GM10248 (cell line): ENCODE measurements around the gene MRGPRX2.

ENCODE experiments used
- CTCF ChIA-PET: fragments of 300-600 bp; sonication (Branson Sonifier 250); formaldehyde crosslinking; extraction: SDS; loops from one replicate; lab custom pipeline; 2021; ENCODE audit warnings: antibody characterized with exemption; lab: Yijun Ruan, JAX
- POLR2A ChIA-PET: fragments of 350-650 bp; sonication (Branson Sonifier 250); formaldehyde crosslinking; extraction: SDS; loops from one replicate; lab custom pipeline; 2020; ENCODE audit warnings: antibody characterized with exemption; lab: Yijun Ruan, JAX
- DNase-seq: peaks from one replicate; pipeline ENCODE4 v3.0.0; 2012; ENCODE audit errors: extremely low spot score
- CTCF ChIP-seq: IDR thresholded peaks from 2 replicates; pipeline ENCODE4 v1.5.1; 2012; ENCODE audit warnings: mild to moderate bottlenecking, low read depth; ENCODE audit errors: extremely low read depth, missing control alignments, control extremely low read depth

MRGPRX2 gene

GRCh38 chr11:19080579-19080993, 20.1 kb upstream of the MRGPRX2 start:
- no peak for TF ChIP-seq CTCF
- DNase-seq = no peak
- POLR2A ChIA-PET = no interaction called here
- CTCF ChIA-PET = interaction anchor here (0.7 to 8.3 kb wide), 6 partner anchors 10 to 478 kb away, joined by 3 to 90 read pairs (median 4); no protein-coding TSS in a partner anchor

- POLR2A ChIA-PET = no interaction called here
- DNase-seq = no peak
- CTCF ChIA-PET = interaction anchor here (1.0 to 8.3 kb wide), 10 partner anchors 8 to 479 kb away, joined by 3 to 90 read pairs (median 4); partner anchors contain the start of gene ZDHHC13
- TF ChIP-seq CTCF = no peak
Observed at GRCh38 chr11:19079643-19080440, 19.3 kb upstream of the MRGPRX2 start.

- no peak for DNase-seq
- POLR2A ChIA-PET = no interaction called here
- CTCF ChIA-PET = interaction anchor here (0.6 to 8.3 kb wide), 23 partner anchors 9 to 1276 kb away, joined by 3 to 90 read pairs (median 5); partner anchors contain the start of genes MRGPRX2 and ZDHHC13
- TF ChIP-seq CTCF = no peak
Observed at GRCh38 chr11:19077965-19078364, 17.4 kb upstream of the MRGPRX2 start.

- DNase-seq = peak; percentile 67
- ChIA-PET POLR2A (no interaction called here), CTCF (interaction anchor here (0.6 to 8.3 kb wide), 50 partner anchors 8 to 1577 kb away, joined by 3 to 90 read pairs (median 4); partner anchors contain the start of gene MRGPRX2)
- TF ChIP-seq CTCF = peak; percentile 97
Observed at GRCh38 chr11:19076744-19077589, 16.4 kb upstream of the MRGPRX2 start.

GRCh38 chr11:19075636-19076035, 15.1 kb upstream of the MRGPRX2 start:
- TF ChIP-seq CTCF = no peak
- ChIA-PET CTCF (interaction anchor here (1.0 to 8.3 kb wide), 11 partner anchors 7 to 636 kb away, joined by 3 to 90 read pairs (median 5); partner anchors contain the start of gene MRGPRX2), POLR2A (no interaction called here)
- no peak for DNase-seq
